Measurements from ENCODE around the gene TFAP2A.

The TFAP2A gene

DNA sequence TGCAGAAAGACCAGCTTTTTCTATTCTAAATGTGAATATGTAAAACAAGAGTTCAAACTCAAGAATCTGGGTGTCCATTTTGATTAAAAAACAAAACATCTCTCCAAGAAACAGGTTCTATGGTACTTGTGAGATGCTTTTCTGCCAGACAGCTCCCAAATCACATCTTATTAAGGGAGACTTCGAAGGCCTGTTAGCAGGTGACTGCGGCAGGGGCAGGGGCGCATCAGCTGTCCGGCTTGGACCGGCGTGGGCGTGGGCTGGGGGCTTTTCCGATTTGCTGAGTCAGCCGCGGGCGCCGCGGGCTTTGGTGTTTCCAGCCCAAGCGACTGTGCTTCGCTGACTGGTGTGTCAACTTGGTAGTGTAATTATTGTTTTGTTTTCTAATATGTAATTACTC is 32.6 kb downstream of the TFAP2A start:
- DNase-seq, result no peak

DNA sequence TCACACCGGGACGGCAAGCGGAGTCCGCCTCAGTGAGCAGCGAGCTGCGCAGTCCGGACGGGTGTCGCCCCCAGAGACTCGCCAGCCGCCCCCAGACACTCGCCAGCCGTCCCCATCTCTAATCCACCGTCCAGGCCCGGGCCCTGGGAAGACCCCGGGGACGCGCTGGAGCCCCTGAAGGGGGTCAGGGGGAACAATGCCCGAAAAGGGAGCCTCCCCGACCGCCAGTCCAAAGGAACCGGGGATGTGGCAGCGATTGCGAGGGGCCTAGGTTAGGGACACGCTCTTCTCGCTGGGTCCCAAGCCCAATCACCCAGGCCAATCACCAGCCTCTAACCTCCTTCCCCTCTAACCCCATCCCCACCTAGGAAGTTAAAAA is 33.1 kb downstream of the TFAP2A start:
- no peak for DNase-seq

DNA sequence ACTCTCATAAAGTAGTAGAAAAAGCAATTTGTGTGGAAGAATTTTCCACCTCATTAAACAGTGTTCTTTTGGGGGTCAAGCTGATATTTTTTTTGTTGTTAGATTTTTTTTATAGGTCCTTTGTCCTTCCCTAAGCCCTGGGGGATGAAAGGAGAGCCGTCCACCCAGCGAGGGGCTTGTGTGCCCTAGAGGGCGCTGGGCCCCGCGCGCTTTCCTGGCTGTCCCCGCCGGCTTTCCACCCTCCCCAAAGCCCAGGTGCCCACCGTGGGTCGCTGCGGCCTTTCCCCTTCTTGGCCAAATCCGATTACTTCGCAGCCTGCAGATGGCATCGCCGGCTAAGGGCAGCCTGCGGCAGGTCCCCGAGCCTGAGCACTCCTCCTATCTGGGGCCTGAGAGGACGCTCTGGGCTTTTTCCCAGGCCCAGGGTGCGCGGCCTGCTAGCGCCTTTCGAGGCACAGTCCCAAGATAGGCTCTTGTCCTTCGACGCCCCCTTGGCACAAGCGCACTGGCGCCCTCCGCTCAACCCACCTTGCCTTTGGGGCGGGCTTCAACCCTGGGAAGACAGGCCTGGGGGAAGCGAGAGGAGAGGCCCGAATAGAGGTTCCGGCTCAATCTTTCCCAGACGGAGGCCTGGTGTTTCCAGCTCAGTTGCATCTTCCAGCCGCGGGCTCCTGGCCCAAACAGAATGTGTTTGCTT is 33.6 kb downstream of the TFAP2A start:
- DNase-seq, result no peak

DNA sequence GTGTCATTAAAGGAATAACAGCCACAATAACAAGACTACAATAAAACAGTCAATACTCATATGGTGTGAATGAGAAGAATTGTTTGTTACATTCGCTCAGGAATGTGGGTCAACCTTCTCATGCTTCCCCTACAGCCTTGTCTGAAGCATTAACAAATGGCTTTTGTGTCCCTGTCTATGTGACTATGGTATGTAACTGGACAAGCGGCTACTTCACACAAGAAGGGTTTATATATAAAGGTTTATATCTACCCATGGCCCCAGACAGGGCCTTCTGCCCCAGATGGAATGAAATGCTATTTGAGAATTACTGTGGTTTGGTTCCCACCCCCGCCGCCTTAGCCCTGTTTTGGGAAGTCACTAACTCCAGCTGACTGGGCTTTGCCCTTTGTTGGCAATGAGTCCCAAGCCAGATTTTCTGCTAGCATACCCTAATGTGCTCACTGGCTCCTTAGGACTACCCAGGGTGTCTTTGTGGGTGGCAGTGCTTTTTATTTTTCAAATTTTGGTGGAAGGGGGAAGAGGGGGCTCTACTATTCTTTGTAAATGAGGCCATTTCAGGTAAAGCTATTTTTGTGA is 39.4 kb downstream of the TFAP2A start:
- no peak for DNase-seq

DNA sequence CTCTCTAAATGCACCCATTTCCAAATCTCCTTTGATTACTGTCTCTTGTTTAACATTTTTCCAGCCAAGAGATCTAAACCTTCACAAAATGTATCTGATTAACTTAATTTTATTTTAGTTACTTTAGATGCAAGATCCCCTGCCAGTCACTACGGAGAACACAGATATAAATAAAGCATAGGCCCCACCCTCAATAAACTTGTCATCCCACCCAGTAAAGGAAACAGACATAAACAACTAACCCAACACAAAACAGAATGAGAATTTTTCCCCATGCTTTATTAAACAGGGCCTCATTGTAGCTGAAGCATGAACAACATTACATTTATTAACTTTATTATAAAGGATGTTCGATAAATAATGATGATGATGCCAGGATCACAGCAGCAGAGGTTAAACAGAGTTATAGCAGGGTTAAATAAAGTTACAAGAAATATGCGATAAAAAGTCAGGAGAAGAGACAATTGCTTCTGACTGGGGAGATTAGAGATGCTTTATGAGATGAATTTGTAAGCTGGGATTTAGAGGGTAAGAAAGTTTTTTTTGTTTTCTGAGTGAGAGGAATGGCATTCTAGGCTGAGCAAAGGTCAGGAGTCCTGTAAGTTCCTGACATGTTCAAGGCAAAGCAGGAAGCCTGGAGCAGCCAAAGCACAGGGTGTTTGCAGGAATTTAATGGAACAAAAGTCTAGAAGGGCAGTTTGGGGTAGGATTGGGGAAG is 41.1 kb downstream of the TFAP2A start:
- DNase-seq, result no peak

- DNase-seq, result no peak
Observed at GRCh38 chr6:10369896-10370295, 45.0 kb downstream of the TFAP2A start.

DNA sequence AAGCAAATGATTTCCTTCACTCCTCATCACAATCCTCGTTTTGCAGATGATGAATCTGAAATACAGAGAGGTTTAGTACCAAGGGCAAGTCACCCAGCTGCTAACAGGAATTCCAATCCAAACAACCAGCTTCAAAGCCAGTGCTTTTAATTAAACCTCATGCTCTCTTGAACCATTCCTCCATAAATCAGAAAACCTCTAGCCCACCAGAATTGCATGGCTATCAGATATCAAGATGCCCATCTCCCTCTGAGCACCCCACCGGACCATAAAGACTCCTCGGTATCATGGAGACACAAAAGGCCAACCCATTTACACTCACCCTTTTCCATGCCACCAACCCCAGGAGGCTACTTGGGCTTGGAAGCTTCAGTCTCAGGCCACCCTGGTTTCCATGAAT is 46.0 kb downstream of the TFAP2A start:
- DNase-seq, result no peak

DNA sequence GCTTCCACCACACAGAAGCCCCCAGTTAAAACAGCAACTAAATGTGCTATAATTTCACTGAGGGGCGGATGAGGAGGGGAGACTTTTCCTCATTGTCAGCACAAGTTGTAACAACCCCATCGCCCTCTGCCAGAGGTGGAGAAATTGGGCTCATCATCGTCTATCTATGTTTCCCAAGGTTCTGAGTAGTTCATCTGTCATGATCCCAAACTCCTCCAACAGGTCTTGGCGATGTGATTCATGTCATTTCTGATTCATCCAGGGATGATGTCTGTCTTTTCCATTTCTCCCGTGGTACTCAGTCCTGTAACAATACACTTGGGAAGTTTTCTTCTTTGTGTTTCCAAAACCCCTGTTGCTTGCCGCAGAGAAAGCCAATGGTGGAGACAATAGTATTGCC is 51.0 kb downstream of the TFAP2A start:
- no peak for DNase-seq

- no peak for DNase-seq
Observed at GRCh38 chr6:10362300-10362699, 52.6 kb downstream of the TFAP2A start.

GRCh38 chr6:10361428-10361827 is 53.4 kb downstream of the TFAP2A start:
- DNase-seq, result no peak

DNA sequence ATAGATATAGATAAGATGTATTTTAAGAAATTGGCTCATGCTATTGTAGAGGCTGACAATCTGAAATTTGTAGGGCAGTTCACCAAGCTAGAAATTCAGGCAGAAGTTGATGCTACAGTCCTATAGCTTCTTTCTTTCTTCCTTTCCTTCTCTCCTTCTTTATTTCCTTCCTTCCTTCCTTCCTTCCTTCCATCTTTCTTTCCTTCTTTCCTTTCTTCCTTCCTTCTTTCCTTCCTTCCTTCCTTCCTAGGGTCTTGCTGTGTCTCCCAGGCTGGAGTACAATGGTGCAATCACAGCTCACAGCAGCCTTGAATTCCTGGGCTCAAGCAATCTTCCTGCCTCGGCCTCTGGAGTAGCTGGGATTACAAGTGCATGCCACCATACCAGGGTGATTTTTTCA is 55.3 kb downstream of the TFAP2A start:
- no peak for DNase-seq

- DNase-seq, result no peak
Observed at GRCh38 chr6:10355115-10355702, 59.7 kb downstream of the TFAP2A start.

DNA sequence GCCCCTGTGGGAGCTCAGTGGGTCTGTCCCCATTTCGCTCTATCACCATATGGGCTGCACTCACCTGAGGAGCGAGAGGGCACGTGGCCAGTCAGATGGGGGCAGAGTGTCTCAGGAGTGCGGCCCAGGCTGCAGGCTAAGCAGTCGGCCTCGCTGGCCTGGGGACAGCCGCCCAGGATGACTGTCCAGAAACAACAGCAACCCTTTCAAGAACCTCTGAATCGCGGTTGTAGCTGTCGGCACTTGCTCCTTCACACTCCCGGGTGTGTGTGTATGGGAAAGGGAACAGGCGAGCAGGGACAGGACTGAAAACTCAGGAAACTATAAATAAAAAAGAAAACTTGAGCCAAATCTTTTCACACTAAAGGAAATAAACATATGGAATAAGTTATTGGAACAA is 63.1 kb downstream of the TFAP2A start:
- DNase-seq, result no peak

DNA sequence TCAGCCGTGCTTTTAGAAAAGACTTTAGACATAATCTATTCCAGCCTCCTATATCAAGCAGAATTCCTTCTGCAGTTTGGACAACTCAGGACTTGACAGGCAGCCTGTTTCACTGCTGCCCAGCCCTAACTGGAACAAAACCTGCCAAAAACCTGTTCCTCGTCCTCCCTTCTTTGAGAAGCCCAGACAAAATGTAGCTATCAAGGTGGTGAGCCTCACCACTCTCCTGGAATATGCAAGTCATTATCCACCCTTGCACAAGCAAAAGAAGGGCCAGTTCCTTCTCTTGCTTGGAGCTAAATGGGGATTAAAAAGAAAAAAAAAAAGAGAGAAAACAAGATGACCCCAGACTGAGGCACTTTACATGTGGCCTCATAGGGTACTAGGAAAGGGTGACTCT is 64.2 kb downstream of the TFAP2A start:
- no peak for DNase-seq

DNA sequence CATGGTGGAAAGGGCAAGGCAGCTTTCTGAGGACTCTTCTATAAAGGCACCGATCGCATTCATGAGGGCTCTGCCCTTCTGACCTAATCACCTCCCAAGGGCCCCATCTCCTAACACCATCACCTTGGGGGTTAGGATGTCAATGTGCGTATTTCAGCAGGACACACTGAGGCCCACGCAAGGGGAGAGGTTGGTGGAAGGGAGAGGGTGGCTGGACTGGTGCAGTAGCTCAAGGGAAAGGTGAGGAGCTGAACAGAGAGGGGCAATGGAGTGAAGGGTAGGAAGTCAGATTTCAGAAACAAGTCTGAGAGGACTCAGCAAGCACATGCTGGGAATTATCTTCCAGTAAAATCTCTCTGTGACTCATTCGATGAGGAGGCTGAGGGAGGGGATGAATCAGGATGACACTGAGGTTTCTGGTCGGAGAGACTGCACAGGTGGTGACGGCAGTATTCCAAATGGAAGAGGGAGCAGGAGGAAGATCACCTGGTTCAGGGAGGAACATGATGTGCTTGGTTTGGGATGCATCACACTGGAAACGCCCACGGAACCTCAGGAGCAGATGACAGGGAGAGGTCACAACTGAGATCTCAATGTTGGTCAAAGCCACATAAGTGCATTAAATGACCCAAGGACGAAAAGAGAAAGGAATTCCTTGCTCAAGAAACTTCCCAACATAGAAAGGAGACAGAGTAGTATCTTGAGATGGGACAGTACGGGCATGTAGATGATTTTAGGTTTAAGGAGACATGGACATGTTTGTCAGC is 67.1 kb downstream of the TFAP2A start:
- DNase-seq, result no peak

Data from hematopoietic multipotent progenitor cell treated with erythropoietin and hydrocortisone succinate and interleukin-3 and kit ligand, for 8 days (in vitro differentiated cells).